ENCODE data around the gene MUC5B.
"Not testable (repeated sequence)": the region's sequence is repeated elsewhere in the genome, so short reads cannot be mapped to it uniquely, and the experiment has no call there.

MUC5B gene, protein sequence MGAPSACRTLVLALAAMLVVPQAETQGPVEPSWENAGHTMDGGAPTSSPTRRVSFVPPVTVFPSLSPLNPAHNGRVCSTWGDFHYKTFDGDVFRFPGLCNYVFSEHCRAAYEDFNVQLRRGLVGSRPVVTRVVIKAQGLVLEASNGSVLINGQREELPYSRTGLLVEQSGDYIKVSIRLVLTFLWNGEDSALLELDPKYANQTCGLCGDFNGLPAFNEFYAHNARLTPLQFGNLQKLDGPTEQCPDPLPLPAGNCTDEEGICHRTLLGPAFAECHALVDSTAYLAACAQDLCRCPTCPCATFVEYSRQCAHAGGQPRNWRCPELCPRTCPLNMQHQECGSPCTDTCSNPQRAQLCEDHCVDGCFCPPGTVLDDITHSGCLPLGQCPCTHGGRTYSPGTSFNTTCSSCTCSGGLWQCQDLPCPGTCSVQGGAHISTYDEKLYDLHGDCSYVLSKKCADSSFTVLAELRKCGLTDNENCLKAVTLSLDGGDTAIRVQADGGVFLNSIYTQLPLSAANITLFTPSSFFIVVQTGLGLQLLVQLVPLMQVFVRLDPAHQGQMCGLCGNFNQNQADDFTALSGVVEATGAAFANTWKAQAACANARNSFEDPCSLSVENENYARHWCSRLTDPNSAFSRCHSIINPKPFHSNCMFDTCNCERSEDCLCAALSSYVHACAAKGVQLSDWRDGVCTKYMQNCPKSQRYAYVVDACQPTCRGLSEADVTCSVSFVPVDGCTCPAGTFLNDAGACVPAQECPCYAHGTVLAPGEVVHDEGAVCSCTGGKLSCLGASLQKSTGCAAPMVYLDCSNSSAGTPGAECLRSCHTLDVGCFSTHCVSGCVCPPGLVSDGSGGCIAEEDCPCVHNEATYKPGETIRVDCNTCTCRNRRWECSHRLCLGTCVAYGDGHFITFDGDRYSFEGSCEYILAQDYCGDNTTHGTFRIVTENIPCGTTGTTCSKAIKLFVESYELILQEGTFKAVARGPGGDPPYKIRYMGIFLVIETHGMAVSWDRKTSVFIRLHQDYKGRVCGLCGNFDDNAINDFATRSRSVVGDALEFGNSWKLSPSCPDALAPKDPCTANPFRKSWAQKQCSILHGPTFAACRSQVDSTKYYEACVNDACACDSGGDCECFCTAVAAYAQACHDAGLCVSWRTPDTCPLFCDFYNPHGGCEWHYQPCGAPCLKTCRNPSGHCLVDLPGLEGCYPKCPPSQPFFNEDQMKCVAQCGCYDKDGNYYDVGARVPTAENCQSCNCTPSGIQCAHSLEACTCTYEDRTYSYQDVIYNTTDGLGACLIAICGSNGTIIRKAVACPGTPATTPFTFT (N-terminal part only)

GRCh38 chr11:1222491-1223345 lies at the start of gene MUC5B:
MUC5B (plus strand) TSS chr11:1223066; CDS start chr11:1223124, 58 bp downstream.
- DNase-seq = no peak

GRCh38 chr11:1173396-1173795 lies 49.5 kb upstream of the MUC5B start:
- DNase-seq = not testable (repeated sequence)

- DNase-seq = no peak
Observed at GRCh38 chr11:1174441-1175370, 48.2 kb upstream of the MUC5B start.

DNA sequence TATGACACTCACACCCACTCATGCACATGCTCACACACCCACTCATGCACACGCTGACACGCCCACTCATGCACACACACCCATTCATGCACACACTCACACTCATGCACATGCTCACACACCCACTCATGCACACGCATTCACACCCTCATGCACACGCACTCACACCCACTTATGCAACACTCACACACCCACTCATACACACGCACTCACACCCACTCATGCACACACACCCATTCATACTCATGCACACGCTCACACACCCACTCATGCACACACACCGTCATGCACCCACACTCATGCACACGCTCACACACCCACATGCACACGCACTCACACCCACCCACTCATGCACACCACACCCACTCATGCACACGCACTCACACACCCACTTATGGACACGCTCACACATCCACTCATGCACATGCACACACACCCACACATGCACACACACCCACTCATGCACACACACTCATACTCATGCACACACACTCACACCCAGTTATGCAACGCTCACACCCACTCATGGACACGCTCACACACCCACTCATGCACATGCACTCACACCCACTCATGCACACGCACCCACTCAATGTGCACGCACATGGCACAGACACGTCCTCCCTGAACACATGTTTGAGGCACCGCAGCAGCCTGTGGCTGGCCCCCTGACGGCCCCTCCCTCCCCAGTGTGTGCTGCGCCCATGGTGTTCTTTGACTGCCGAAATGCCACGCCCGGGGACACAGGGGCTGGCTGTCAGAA lies 47.2 kb upstream of the MUC5B start:
- no peak for DNase-seq

- DNase-seq = no peak
Observed at GRCh38 chr11:1176224-1177019, 46.4 kb upstream of the MUC5B start.

DNA sequence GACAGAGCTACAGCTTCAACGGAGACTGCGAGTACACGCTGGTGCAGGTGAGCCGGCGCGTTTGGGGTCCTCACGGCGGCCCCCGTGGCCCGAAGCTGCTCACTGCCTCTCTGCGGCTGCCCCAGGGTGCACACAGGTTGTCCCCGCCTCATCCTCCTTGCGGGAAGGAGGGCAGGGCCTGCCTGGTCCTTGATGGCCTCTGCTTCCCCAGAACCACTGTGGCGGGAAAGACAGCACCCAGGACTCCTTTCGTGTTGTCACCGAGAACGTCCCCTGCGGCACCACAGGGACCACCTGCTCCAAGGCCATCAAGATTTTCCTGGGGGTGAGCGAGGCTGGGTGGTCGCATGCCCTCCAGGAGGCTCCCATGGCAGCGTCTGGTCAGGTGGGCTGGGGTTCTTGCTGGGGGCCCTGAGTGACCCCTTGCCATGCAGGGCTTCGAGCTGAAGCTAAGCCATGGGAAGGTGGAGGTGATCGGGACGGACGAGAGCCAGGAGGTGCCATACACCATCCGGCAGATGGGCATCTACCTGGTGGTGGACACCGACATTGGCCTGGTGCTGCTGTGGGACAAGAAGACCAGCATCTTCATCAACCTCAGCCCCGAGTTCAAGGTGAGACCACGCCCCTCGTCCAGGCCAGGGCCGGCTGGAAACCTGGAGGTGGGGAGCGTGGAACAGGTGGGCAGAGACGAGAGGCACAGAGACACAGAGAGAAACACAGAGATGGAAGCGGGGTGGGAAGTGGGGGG lies 45.7 kb upstream of the MUC5B start:
- DNase-seq = no peak

DNA sequence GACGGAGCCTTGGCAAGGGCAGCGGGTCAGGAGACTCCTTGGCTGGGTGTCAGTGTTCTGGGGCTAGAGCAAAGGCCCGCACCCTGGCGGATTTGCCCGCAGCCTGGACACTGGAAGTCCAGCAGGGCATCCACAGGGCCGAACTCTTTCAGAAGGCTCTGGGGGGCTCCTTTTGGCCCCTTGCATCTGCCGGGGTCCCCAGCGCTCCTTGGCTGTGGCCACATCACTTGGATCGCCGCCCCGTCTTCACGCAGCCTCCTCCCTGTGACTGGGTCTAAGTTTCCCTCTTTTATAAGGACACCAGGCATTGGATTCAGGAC lies 45.1 kb upstream of the MUC5B start:
- no peak for DNase-seq

DNA sequence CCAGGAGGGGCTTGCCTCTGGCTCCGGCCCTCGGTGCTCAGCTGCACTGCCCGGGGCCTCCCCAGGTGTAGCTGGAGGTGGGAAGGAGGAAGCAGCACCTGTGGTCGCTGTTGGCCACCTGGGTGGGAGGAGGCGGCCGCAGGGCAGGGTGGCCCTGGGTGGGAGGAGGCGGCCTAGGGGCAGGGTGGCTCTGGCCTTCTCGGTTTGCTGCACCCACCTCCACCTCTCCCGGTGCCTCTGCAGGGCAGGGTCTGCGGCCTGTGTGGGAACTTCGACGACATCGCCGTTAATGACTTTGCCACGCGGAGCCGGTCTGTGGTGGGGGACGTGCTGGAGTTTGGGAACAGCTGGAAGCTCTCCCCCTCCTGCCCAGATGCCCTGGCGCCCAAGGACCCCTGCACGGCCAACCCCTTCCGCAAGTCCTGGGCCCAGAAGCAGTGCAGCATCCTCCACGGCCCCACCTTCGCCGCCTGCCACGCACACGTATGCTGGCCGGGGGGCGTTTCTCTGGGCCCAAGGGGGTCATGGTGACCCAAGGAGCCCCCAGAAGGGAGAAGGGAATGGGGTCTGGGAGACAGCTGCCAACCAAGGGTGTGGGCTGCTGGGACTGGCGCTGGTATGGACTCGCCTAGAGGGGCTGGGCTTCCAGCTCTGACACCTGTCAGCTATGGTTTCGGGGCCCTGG lies 44.5 kb upstream of the MUC5B start:
- no peak for DNase-seq

DNA sequence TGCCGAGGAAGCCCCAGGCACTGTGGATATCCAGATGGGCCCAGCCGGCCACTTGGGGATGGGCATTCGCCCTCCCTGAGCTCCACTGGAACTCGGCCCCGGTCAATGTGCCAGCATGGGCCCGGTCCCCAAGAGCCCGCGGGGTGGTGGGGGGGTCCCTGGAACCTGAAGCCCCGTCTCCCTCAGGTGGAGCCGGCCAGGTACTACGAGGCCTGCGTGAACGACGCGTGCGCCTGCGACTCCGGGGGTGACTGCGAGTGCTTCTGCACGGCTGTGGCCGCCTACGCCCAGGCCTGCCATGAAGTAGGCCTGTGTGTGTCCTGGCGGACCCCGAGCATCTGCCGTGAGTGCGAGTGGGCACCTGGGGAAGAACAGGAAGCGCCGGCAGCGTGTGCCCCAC lies 44.0 kb upstream of the MUC5B start:
- DNase-seq = no peak

- no peak for DNase-seq
Observed at GRCh38 chr11:1179641-1180040, 43.2 kb upstream of the MUC5B start.

GRCh38 chr11:1180171-1180570 lies 42.7 kb upstream of the MUC5B start:
- no peak for DNase-seq

GRCh38 chr11:1180947-1181391 lies 41.9 kb upstream of the MUC5B start:
- DNase-seq = no peak

GRCh38 chr11:1181420-1181819 lies 41.4 kb upstream of the MUC5B start:
- no peak for DNase-seq

DNA sequence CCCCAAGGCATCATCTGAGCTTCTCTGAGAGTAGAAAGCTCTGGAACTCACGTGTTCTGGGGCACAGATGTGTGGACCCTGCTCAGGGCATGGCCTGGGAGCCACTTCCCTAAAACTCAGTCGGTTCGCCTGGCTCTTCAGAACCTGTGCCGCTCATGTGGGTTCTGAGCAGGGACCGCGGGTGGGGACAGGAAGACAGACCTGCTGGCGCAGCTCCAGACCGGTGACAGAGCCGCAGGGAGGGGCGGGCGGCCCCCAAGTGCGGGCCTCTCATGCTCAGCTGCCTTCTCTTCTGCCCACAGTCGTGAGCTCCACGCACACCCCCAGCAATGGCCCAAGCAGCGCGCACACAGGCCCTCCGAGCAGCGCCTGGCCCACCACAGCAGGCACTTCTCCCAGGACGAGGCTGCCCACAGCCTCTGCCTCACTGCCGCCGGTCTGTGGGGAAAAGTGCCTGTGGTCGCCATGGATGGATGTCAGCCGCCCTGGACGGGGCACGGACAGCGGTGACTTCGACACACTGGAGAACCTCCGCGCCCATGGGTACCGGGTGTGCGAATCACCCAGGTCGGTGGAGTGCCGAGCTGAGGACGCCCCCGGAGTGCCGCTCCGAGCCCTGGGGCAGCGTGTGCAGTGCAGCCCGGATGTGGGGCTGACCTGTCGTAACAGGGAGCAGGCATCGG lies 40.9 kb upstream of the MUC5B start:
- DNase-seq = no peak

GRCh38 chr11:1184139-1184538 lies 38.7 kb upstream of the MUC5B start:
- DNase-seq = not testable (repeated sequence)

- DNase-seq = not testable (repeated sequence)
Observed at GRCh38 chr11:1188451-1189130, 34.3 kb upstream of the MUC5B start.

- not testable (repeated sequence) for DNase-seq
Observed at GRCh38 chr11:1189816-1190215, 33.0 kb upstream of the MUC5B start.

Measured in activated effector memory CD4-positive, alpha-beta T cell treated with Interleukin-2 at 50 U/mL for 16 hours (primary cell).